ENCODE data around the gene CELA1. TPM values are rescaled to one million over a fixed set of nuclear protein-coding genes. Genes with fewer than 3 reads are reported as not detected.

Gene CELA1
- total RNA-seq (not detected), polyA plus RNA-seq (not detected)
- long read RNA-seq, donor 1, result 0 reads
- long read RNA-seq, donor 2, result 0 reads
- long read RNA-seq, donor 3, result 0 reads
- long read RNA-seq, donor 4, result 0 reads
- long read RNA-seq, donor 5, result 0 reads
- long read RNA-seq, donor 6, result 0 reads
- long read RNA-seq, donor 7, result 0 reads
- long read RNA-seq, donor 8, result 0 reads
- long read RNA-seq, donor 9, result 0 reads
- long read RNA-seq, donor 10, result 0 reads

GRCh38 chr12:51346581-51346980 is at the start of gene CELA1:
CELA1 (minus strand) TSS chr12:51346679; CDS start chr12:51346638, 41 bp downstream.
- Histone ChIP-seq H3K4me1 (peaks cover 0 to under 1% (median under 1%) of the 10 kb centered on the region in 4 donors), H3K36me3 (no peaks in the 10 kb centered on the region), H3K27ac (no peak within 1 kb of the TSS), H3K9me3 (no peaks in the 10 kb centered on the region), H3K4me3 (no peak within 1 kb of the TSS), H3K27me3 (peaks cover 0 to 8% (median 0%) of the 10 kb centered on the region in 3 donors)
- WGBS, 5 donors, result 83 to 98% (median 91%) methylated on average over 3 of the region's 3 CpGs
- TF ChIP-seq EP300 (IDR thresholded peaks at IDR 0.05) (no peak), POLR2A (IDR thresholded peaks at IDR 0.05) (no peak), POLR2AphosphoS5 (IDR thresholded peaks at IDR 0.05) (no peak)
- TF ChIP-seq, protein P1, sequence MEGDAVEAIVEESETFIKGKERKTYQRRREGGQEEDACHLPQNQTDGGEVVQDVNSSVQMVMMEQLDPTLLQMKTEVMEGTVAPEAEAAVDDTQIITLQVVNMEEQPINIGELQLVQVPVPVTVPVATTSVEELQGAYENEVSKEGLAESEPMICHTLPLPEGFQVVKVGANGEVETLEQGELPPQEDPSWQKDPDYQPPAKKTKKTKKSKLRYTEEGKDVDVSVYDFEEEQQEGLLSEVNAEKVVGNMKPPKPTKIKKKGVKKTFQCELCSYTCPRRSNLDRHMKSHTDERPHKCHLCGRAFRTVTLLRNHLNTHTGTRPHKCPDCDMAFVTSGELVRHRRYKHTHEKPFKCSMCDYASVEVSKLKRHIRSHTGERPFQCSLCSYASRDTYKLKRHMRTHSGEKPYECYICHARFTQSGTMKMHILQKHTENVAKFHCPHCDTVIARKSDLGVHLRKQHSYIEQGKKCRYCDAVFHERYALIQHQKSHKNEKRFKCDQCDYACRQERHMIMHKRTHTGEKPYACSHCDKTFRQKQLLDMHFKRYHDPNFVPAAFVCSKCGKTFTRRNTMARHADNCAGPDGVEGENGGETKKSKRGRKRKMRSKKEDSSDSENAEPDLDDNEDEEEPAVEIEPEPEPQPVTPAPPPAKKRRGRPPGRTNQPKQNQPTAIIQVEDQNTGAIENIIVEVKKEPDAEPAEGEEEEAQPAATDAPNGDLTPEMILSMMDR (IDR thresholded peaks at IDR 0.05), result no peak
- intact Hi-C loops (cut with DNase I; ENCODE audit: low total_unique reads), result no loop called here
- no peak for DNase-seq

DNA sequence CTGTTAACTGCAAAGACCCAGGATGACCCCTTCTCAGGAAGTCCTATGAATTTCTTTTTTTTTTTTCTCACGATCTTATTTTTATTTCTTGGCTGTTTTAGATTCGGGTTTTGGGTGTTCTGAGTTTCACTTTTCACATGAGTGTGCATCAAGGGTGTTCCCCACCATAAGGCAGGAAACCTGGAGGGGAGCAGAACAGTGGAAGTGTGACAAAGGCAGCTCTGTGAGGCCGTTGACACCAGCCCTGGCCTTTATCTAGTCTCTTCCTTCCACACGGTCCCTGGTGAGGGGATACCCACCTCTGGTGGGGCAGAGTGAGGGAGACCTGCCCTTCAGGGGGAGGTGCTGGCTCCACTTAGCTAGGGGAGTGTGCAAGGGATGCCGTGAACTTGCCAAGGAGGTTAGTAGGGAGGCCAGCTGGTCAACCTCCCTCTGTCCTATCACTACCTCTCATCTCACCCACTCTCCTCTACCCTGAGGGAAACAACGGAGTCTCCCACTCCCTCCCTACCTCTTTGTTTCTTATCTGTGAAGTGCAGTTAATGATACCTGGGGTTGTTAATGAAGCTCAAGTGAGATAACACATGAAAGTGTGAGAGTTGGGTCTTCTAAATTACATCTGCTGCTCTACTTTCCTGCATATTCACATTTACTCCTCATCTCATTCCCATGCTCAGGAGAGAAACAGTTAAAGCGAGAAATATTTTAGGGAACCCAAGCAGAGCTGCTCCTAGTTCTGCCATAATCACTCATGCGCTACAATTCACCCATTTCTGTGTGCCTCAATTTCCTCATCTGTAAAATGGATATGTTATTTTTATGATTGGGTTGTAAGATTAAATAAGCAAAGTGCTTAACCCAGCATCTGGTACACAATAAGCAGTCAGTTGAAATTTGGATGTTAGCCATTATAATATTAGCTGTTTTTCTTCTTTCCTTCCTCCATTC is 49.1 kb upstream of the CELA1 start:
- intact Hi-C loops (cut with DNase I; ENCODE audit: low total_unique reads), result no loop called here
- Histone ChIP-seq H3K27ac (peak overlapping the region in 4 of 5 donors; percentile 13 to 56 (median 34)), H3K4me1 (peaks cover 0 to 36% (median 23%) of the 10 kb centered on the region in 4 donors), H3K27me3 (peaks cover 0 to 36% (median 9%) of the 10 kb centered on the region in 3 donors), H3K36me3 (no peaks in the 10 kb centered on the region), H3K9me3 (no peaks in the 10 kb centered on the region), H3K4me3 (no peak overlapping the region)
- no peak for DNase-seq
- 56 to 59% (median 58%) methylated on average over 8 of the region's 8 CpGs for WGBS, 5 donors
- TF ChIP-seq EP300 (IDR thresholded peaks at IDR 0.05) (no peak), POLR2A (IDR thresholded peaks at IDR 0.05) (no peak), POLR2AphosphoS5 (IDR thresholded peaks at IDR 0.05) (no peak)
- TF ChIP-seq, protein P1 (IDR thresholded peaks at IDR 0.05), result no peak

GRCh38 chr12:51393676-51394545 is 47.4 kb upstream of the CELA1 start:
- TF ChIP-seq EP300 (IDR thresholded peaks at IDR 0.05) (no peak), POLR2AphosphoS5 (IDR thresholded peaks at IDR 0.05) (peak in 1 of 3 donors; percentile 25), POLR2A (IDR thresholded peaks at IDR 0.05) (no peak)
- peak overlapping the region; percentile 36 to 59 (median 43) for H3K27ac ChIP-seq
- H3K36me3 ChIP-seq, result no peaks in the 10 kb centered on the region
- no peak for DNase-seq
- H3K4me1 ChIP-seq, result peaks cover 0 to 48% (median 33%) of the 10 kb centered on the region in 4 donors
- H3K27me3 ChIP-seq, result peaks cover 0 to 40% (median 9%) of the 10 kb centered on the region in 3 donors
- no peaks in the 10 kb centered on the region for H3K9me3 ChIP-seq
- intact Hi-C loops (cut with DNase I; ENCODE audit: low total_unique reads), result no loop called here
- 77 to 88% (median 81%) methylated on average over 14 of the region's 14 CpGs for whole genome bisulfite sequencing, 5 donors
- no peak overlapping the region for H3K4me3 ChIP-seq

- H3K9me3 ChIP-seq, result no peaks in the 10 kb centered on the region
- H3K27ac ChIP-seq, result peak overlapping the region; percentile 70 to 93 (median 86)
- DNase-seq, result peak in 1 of 2 donors; percentile 71
- TF ChIP-seq POLR2AphosphoS5 (IDR thresholded peaks at IDR 0.05) (no peak), POLR2A (IDR thresholded peaks at IDR 0.05) (no peak), EP300 (IDR thresholded peaks at IDR 0.05) (no peak)
- TF ChIP-seq, protein P1 (IDR thresholded peaks at IDR 0.05), result no peak
- 17 to 52% (median 26%) methylated on average over 22 of the region's 22 CpGs for WGBS, 5 donors
- peaks cover 0 to 61% (median 33%) of the 10 kb centered on the region in 4 donors for H3K4me1 ChIP-seq
- peak overlapping the region; percentile 53 to 73 (median 57) for H3K4me3 ChIP-seq
- no peaks in the 10 kb centered on the region for H3K36me3 ChIP-seq
- peaks cover 0 to 40% (median 9%) of the 10 kb centered on the region in 3 donors for H3K27me3 ChIP-seq
- intact Hi-C loops (cut with DNase I; ENCODE audit: low total_unique reads), result no loop called here
These were observed 46.2 kb upstream of the CELA1 start for GRCh38 chr12:51392556-51393237.
